Nephron (organoid): ENCODE data around the gene ACKR3.

Experiments
- H3K27ac Mint-ChIP-seq, 3 experiments: 2 replicates each; pipeline ENCODE4 v1.8.0; 2020; ENCODE audit warnings: mixed read lengths in 3 of 3, mild to moderate bottlenecking in 2 of 3, moderate library complexity in 1 of 3
- H3K27me3 Mint-ChIP-seq: 2 replicates; pipeline ENCODE4 v1.8.0; 2021; ENCODE audit warnings: low read depth, mild to moderate bottlenecking, moderate library complexity, mixed read lengths
- H3K36me3 Mint-ChIP-seq: 2 replicates; pipeline ENCODE4 v1.8.0; 2020; ENCODE audit warnings: low read depth, mixed read lengths
- H3K4me1 Mint-ChIP-seq: 2 replicates; pipeline ENCODE4 v1.8.0; 2020; ENCODE audit warnings: mixed read lengths
- H3K4me3 Mint-ChIP-seq, 3 experiments: 2 replicates each; pipeline ENCODE4 v1.8.0; 2020; ENCODE audit warnings: mild to moderate bottlenecking in 3 of 3, mixed read lengths in 3 of 3, moderate library complexity in 2 of 3
- H3K9me3 Mint-ChIP-seq: 2 replicates; pipeline ENCODE4 v1.8.0; 2020; ENCODE audit warnings: mixed read lengths
- TF ChIP-seq, protein P1 (sequence below), 3 experiments: fragments of 200-600 bp; sonication (generic); IDR thresholded peaks; one replicate each; pipeline ENCODE4 v1.5.0; 2021; ENCODE audit warnings: antibody characterized with exemption in 3 of 3; ENCODE audit not compliant: unreplicated experiment in 3 of 3

The ACKR3 gene

DNA sequence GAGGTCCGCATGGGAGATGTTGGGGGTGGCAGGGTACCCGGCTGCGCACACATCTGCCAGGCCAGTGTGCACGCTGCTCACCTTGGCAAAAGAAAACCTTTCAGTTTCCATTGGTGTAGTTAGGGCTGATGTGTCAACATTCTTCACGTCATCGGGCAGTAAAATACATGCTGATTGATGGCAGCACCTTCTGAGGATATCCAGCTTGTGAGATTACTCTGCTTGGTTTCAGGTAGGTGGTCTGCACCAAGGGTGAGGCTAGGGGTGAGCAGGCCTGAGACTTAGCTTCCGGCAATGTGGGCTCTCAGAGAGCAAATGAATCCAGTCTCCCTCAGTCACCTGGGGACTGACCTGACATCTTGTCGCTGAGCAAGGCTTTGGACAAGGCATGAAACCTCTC is 19.3 kb upstream of the ACKR3 start:
- Mint-ChIP-seq H3K27ac (no peak overlapping the region), H3K9me3 (peaks cover 24% of the 10 kb centered on the region), H3K36me3 (peaks cover 4% of the 10 kb centered on the region), H3K4me3 (no peak overlapping the region), H3K27me3 (peaks cover 51% of the 10 kb centered on the region), H3K4me1 (peaks cover 12% of the 10 kb centered on the region)
- TF ChIP-seq, protein P1, sequence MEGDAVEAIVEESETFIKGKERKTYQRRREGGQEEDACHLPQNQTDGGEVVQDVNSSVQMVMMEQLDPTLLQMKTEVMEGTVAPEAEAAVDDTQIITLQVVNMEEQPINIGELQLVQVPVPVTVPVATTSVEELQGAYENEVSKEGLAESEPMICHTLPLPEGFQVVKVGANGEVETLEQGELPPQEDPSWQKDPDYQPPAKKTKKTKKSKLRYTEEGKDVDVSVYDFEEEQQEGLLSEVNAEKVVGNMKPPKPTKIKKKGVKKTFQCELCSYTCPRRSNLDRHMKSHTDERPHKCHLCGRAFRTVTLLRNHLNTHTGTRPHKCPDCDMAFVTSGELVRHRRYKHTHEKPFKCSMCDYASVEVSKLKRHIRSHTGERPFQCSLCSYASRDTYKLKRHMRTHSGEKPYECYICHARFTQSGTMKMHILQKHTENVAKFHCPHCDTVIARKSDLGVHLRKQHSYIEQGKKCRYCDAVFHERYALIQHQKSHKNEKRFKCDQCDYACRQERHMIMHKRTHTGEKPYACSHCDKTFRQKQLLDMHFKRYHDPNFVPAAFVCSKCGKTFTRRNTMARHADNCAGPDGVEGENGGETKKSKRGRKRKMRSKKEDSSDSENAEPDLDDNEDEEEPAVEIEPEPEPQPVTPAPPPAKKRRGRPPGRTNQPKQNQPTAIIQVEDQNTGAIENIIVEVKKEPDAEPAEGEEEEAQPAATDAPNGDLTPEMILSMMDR (IDR thresholded peaks at IDR 0.05; ENCODE audit: unreplicated experiment in 3 of 3) = no peak

DNA sequence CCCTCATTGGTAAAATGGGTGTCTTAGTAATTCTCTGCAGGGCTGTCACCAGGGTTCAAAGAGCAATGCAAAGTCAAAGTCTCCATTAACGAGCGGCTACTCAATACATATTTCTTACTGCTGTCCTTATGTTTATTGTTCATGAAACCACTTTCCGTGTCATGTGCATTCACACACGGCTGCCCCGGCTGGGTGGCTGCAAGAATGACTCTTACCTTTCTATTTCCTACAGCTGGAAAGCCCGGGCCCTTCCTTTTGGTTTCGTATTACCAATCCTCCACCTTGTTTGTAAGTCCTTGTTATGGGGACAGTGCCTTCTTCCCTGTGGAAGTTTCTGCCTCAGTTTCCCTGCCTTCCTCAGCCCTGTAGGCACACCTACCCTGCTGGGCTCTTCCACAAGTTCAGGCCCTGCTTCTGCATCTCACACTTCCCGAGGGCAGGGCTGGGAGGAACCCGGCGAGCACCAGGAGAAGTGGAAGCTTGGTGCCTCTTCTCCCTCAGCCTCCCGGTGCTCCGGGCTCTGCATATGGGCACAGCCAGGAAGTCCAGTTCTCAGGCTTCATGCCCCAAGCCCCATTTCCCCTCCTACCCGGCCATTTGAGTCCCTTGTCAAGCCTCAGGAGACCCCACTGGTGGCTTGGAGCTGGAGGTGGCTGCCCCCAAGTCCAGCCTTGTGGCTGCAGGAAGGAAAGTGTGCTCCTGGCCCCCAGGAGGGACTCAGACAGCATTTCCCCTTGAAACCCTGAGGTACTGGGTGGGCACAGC is 18.7 kb upstream of the ACKR3 start:
- H3K4me1 Mint-ChIP-seq = peaks cover 9% of the 10 kb centered on the region
- peaks cover 4% of the 10 kb centered on the region for H3K36me3 Mint-ChIP-seq

DNA sequence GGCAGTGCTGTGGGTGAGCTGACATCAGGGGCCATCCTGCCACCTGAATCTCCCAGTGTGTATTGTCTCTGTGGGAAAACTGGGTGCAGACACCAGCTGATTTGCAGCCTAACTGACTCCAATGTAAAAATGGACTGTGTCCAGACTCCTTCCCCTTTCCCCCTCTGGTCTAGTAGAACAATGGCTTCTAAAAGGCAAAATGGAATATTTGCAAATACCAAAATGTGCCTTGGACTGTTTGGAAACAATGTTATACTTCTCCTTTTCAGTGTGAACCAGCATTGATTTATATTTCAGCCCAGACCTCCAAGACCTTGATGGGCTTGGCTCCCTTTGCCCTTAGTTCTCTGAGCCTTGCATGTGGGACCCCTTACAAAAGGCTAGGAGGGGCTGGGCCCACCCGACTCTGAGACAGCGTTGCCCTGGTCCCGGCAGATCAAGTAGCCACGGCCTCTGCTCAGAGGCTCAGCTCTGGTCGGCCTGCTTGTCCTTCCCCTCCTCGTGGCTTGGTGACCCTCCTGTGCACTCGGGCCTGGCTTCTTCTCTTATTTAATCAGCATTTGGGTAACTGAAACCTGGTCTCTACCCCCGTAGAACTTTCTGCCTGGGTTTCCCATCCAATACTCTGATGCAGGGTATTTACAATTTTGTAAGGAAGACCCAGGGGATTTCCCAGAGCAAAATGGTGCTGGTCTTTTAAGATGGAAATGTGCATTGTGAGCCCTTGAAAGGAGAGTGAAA is 18.0 kb upstream of the ACKR3 start:
- Mint-ChIP-seq H3K36me3 (peaks cover 4% of the 10 kb centered on the region), H3K27me3 (peaks cover 60% of the 10 kb centered on the region)
- TF ChIP-seq, protein P1 (IDR thresholded peaks at IDR 0.05; ENCODE audit: unreplicated experiment in 3 of 3) = no peak

More for the DNA sequence above, 18.7 kb upstream of the ACKR3 start:
- no peak overlapping the region for H3K27ac Mint-ChIP-seq
- peaks cover 24% of the 10 kb centered on the region for H3K9me3 Mint-ChIP-seq
- no peak overlapping the region for H3K4me3 Mint-ChIP-seq
- H3K27me3 Mint-ChIP-seq = peaks cover 52% of the 10 kb centered on the region
- TF ChIP-seq, protein P1 (IDR thresholded peaks at IDR 0.05; ENCODE audit: unreplicated experiment in 3 of 3) = no peak

DNA sequence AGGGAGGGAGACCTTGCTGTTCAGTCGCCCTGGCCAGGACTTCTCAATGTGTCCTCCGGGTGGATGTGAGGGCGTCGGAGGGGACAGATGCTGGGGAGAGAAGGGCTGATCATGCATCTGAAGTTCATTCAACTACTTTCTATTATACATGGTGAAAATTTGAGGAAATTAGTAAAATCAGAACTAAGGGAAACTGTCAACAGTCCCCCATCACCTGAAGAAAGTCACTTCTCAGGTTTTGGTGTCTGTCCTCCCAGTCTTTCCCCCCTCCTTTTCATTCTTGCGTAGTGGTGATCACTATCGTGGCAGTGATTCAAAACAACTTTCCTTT is 17.4 kb upstream of the ACKR3 start:
- Mint-ChIP-seq H3K27ac (no peak overlapping the region), H3K36me3 (peaks cover 4% of the 10 kb centered on the region), H3K4me3 (no peak overlapping the region), H3K4me1 (peaks cover 9% of the 10 kb centered on the region), H3K9me3 (peaks cover 24% of the 10 kb centered on the region), H3K27me3 (peaks cover 65% of the 10 kb centered on the region)
- TF ChIP-seq, protein P1 (IDR thresholded peaks at IDR 0.05; ENCODE audit: unreplicated experiment in 3 of 3) = no peak

More for the DNA sequence above, 18.0 kb upstream of the ACKR3 start:
- Mint-ChIP-seq H3K9me3 (peaks cover 24% of the 10 kb centered on the region), H3K27ac (no peak overlapping the region), H3K4me3 (no peak overlapping the region), H3K4me1 (peaks cover 9% of the 10 kb centered on the region)

DNA sequence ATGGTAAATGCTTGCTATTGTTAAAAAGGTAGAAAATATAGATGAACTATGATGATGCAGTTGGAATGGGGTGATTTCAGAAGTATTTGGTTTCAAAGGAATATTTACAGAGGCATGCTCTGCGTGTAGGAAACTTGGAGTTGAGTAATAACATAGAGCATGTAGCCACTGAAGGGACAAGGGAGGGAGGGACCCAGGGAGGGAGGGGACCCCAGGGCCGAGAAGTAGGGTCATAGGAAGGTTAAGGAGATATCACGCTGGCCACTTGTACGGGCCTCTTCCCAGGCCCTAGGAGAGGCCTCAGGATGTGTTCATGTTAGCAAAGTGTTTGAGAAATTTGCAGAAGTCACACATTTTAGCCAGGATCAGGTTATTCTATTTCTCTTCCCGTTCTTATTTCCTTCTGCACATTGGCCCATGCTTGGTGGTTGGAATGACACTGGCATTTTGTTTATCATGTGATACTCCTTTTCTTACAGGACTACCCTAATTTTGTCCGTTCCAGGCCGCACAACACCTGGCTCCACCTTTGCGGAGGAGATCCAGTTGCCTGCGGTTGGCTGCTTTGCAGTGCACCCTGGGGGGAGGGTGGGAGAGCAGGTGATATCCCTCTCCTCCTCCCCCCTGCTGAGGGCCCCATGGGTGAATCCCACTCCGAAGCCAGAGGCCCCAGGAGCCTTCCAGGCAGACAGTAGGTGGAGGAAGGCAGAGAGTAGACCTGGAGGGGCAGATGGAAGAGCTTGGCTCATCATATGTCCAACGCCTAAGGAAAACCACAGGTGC is 16.9 kb upstream of the ACKR3 start:
- no peak overlapping the region for H3K27ac Mint-ChIP-seq
- peaks cover 66% of the 10 kb centered on the region for H3K27me3 Mint-ChIP-seq
- H3K9me3 Mint-ChIP-seq = peaks cover 22% of the 10 kb centered on the region
- H3K36me3 Mint-ChIP-seq = peaks cover 2% of the 10 kb centered on the region
- H3K4me1 Mint-ChIP-seq = peaks cover 9% of the 10 kb centered on the region
- no peak overlapping the region for H3K4me3 Mint-ChIP-seq
- TF ChIP-seq, protein P1 (IDR thresholded peaks at IDR 0.05; ENCODE audit: unreplicated experiment in 3 of 3) = no peak
